Islet of Langerhans (tissue), 1 donor: ENCODE data around the gene PWP1.
"Not testable (repeated sequence)": the region's sequence is repeated elsewhere in the genome, so short reads cannot be mapped to it uniquely, and the experiment has no call there.

Experiments
- FAIRE-seq: peaks from one replicate; lab custom pipeline; 2011; peaks lifted over from hg19 to GRCh38; lab: Jason Lieb, UNC

Gene PWP1

GRCh38 chr12:107668320-107669098 lies 17.1 kb upstream of the PWP1 start:
- no peak for FAIRE-seq

DNA sequence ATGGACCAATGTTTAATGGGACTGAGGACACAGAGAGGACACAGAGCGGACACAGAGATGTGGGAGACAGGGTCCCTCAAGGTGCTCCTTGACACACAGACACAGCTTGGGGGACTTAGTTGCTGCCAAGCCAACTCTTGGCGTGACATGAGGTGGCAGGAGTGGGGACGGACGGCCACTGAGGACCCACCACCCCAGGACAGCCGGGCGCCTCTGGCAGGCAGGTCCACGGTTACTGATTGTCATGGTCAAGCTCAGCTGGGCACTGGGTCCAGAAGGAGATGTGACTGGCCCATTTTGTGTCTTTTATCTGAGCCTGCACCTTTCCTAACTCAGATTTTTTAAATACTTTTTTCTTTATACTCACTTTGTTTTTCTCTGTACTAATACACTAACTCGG lies 15.7 kb upstream of the PWP1 start:
- no peak for FAIRE-seq

GRCh38 chr12:107670999-107671643 lies 14.5 kb upstream of the PWP1 start:
- FAIRE-seq = no peak

DNA sequence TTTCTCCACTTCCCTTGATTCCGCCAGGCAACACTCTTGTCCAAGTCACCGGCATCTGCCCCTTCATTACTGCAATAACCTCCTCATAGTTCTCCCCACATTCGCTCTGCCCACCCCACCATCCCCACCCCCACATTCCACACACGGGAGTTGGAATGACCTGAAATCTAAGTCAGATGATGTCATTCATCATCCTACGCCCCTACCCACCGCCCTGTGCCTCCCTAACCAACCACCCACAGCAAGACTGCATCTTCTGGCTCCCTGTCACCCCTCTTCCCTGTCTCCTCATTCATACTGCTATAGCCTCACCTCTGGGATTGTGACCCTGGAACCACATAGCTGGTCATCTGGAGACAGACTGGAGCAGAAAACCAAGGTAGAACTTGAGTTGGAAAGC lies 7.9 kb upstream of the PWP1 start:
- no peak for FAIRE-seq

DNA sequence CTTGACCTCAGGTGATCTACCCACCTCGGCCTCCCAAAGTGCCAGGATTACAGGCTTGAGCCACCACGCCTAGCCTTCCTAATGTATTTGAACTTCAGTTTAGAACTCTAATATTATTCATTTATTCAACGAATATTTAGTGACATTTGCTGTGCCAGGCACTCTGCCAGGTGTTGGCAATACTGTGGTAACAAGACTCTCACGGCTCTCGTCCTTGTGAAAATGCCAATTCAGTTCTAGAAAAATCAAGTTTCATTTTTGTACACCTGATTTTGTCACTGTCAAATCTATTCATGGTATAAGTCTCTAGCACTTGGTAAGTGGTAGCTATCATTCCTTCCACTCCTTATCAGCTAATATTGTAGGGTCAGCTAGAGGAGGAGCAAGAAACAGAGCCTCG lies 6.3 kb upstream of the PWP1 start:
- no peak for FAIRE-seq

DNA sequence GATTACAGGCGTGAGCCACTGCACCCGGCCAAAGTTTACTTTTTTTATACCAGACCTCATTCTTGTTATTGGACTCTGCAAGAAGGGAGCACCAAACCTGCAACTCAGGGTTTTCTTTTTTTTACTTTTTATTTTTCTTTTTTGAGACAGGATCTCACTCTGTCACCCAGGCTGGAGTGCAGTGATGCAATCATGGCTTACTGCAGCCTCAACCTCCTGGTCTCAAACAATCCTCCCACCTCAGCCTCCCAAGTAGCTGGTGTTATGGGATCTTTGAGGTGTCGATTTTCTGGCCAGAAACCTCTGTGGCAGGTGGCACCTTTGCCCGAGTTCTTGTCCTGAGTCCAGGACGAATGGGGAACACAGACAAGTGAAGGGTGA lies 4.2 kb upstream of the PWP1 start:
- FAIRE-seq = no peak

- FAIRE-seq = no peak
Observed at GRCh38 chr12:107681836-107682820, 3.5 kb upstream of the PWP1 start.

DNA sequence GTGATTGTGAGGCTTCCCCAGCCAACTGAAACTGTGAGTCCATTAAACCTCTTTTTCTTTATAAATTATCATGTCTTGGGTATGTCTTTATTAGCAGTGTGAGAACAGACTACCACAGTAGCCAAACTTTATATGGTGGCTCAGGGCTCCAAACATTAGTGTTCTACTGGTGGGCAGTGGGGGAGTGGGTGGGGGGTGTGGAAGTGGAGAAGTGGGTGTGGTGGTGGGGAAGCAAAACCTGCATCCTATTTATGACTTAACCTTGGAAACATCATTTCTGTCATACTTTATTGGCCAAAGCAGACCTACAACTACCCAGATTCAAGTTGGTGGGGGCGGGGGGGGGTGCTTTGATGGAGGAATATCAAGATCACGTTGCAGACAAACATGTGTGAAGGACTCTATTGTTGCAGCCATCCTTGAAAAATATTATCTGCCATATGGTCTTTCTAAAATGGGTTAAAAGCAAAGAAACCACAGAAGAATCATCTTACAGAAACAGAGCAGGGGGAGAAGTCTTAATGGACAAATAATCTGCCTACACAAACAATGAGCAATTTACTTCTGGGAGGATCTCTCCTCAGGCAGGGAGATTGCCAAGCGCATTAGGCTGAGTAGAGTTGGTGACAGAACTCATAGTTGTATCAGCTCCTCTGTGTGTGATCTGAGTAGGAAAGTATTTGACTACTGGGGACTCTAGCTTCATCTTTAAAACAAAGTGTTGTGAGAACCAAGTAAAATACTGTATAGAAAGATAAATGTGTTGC lies 1.4 kb upstream of the PWP1 start:
- no peak for FAIRE-seq

DNA sequence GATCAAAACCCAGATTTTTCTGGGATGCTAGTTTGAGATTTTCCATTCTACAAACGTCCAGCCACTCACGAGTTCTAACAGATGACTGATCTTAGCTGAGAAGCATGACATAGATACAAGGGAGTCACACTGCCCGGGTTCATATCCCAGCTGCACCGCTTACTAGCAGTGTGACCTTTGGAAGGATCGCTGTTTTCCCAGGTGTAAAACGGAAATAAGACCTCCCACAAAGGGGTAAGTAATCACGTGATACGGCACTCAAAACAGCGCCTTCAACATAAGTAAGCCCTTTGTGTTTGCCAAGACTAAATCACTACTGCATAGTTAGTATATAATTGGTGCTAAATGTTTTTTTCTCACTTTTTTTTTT lies 624 bp upstream of the PWP1 start:
- no peak for FAIRE-seq

DNA sequence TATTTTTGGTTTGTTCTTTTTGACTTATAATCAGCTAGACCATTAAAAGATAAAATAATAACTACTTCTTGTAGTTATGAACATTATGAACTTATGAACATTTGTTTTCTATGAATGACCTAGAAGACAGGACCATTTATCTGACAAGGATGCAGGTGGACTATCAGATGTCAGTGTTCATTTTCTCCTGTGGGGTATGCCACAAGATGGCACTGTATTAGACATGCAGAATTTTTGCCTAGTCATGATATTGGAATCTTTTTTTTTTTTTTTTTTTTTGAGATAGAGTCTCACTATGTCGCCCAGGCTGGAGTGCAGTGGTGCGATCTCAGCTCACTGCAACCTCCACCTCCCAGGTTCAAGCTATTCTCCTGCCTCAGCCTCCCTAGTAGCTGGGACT lies 10.2 kb downstream of the PWP1 start:
- not testable (repeated sequence) for FAIRE-seq

DNA sequence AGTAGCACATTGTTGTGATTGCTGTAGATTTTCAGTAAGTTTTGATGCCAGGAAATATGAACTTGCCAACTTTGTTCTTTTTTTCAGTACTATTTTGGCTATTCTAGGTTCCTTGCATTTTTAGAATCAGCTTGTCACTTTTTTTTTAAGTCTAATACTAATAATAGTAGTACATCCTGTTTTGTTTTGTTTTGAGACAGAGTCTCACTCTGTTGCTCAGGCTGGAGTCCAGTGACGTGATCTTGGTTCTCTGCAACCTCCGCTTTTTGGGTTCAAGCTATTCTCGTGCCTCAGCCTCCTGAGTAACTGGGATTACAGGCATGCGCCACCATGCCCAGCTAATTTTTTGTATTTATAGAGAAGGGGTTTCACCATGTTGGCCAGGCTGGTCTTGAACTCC lies 16.5 kb downstream of the PWP1 start:
- FAIRE-seq = no peak

- no peak for FAIRE-seq
Observed at GRCh38 chr12:107704041-107704440, 18.4 kb downstream of the PWP1 start.

DNA sequence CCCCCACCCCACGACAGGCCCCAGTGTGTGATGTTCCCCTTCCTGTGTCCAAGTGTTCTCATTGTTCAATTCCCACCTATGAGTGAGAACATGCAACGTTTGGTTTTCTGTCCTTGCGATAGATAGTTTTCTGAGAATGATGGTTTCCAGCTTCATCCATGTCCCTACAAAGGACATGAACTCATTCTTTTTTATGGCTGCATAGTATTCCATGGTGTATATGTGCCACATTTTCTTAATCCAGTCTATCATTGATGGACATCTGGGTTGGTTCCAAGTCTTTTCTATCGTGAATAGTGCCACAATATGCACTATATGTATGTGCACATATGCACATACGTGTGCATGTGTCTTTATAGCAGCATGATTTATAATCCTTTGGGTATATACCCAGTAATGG lies 19.9 kb downstream of the PWP1 start:
- FAIRE-seq = not testable (repeated sequence)

GRCh38 chr12:107715780-107716179 lies 30.2 kb downstream of the PWP1 start:
- FAIRE-seq = no peak

- no peak for FAIRE-seq
Observed at GRCh38 chr12:107718606-107719005, 33.0 kb downstream of the PWP1 start.

DNA sequence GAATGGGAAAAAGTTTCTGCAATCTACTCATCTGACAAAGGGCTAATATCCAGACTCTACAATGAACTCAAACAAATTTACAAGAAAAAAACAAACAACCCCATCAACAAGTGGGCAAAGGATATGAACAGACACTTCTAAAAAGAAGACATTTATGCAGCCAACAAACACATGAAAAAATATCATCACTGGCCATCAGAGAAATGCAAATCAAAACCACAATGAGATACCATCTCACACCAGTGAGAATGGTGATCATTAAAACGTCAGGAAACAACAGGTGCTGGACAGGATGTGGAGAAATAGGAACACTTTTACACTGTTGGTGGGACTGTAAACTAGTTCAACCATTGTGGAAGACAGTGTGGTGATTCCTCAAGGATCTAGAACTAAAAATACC lies 41.7 kb downstream of the PWP1 start:
- not testable (repeated sequence) for FAIRE-seq

GRCh38 chr12:107727742-107728141 lies 42.1 kb downstream of the PWP1 start:
- FAIRE-seq = not testable (repeated sequence)

DNA sequence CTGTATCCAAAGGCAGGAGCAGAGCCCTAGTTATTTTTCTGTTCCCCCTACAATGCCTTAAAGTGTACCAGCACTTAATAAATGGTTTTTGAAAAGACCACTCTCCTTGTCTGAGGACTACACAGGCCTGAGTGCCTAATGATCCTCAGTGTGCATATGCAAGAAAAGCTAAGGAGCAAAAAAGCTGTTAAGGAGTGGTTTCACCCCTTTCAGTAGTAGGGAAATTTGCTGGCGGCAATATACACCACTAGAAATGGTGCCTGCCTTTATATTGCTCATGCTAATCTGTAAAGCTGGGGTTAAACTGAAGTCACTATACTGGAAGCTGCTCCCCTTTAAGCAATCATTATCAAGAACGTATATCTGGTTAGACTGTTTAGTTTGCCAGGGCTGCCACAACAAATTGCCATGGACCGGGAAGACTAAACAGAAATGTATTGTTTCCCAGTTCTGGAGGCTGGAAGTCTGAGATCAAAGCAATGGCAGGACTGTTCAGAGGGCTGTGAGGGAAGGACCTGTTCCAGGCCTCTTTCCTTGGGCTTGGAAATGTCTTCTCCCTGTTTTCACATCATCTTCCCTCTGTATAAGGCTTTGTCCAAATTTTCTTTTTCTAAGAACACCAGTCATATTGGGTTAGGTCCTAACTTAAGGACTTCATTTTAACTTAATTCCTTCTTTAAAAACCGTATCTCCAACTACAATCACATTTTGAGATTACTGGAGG lies 45.2 kb downstream of the PWP1 start:
- no peak for FAIRE-seq

DNA sequence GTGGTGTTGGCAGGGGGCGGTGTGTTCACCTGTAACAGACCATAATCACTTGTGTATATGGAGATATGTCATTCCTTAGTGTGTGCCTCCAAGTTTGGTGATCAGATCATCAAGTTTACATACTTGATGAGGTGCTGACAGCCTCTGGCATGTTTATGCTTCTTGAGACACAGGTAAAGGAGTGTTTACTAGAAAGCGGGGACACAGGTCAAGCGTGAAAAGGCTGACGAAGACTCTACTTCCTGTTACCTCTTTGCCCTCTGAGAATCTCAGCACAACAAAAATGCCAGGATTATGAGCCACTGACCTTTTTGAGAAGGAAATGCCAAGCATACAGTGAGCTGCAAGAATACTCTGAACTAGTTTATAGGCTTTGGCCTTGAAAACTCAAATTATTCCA lies 45.8 kb downstream of the PWP1 start:
- FAIRE-seq = no peak

GRCh38 chr12:107732365-107732764 lies 46.8 kb downstream of the PWP1 start:
- no peak for FAIRE-seq

DNA sequence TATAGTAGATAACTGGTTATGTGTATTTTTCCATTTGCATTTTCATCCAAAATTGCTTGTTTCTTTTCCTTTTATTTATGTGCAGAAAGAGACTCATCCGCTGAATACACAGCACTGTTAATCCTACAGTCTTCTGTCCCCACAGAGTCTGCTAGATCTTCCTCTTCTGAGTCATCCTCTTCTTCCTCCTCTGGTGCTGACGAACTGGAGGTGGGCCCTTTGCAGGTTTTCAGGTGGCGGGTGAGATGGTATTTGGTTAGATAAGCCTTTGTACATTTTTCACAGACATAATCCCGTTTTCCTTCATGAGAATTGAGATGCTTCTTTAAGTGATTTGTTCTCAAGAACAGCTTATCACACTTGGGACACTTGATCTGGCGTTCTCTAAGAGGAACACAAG lies 48.5 kb downstream of the PWP1 start:
- FAIRE-seq = no peak

DNA sequence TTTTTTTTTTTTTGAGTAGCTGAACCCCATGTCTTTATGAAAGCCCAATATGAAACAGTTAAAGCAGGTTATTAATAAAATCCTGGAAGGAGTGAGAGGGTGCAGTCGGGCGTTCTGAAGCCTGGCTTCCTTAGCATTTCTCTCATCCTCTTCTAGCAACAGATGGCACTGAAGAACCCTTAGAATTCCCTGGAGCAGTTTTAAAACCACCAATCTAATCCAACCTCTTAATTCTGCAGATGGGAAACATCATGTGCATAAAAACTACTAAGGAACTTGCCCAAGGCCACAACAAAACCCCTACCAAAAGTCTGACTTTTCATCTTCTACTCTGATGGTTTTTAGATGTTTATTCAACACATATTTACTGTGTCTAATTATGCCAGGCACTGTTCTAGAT lies 50.2 kb downstream of the PWP1 start:
- no peak for FAIRE-seq
